ENCODE results near the gene ZFYVE9.

Gene ZFYVE9

GRCh38 chr1:52385376-52385775, 243.5 kb downstream of the ZFYVE9 start:
- no peak overlapping the region for H3K4me3 ChIP-seq (ENCODE audit: low read depth, low read length)
- no peak for DNase-seq (ENCODE audit: low read depth)
- TF ChIP-seq MAX (IDR thresholded peaks at IDR 0.05; ENCODE audit: low read depth, low read length) = no peak
- TF ChIP-seq POLR2A (IDR thresholded peaks at IDR 0.05; ENCODE audit: extremely low read depth, insufficient read length) = no peak
- no peak for TF ChIP-seq MYC (IDR thresholded peaks at IDR 0.05; ENCODE audit: low read depth, low read length)
- TF ChIP-seq CTCF (IDR thresholded peaks at IDR 0.05; ENCODE audit: low read depth, low read length) = no peak

GRCh38 chr1:52386458-52386857, 244.6 kb downstream of the ZFYVE9 start:
- H3K4me3 ChIP-seq (ENCODE audit: low read depth, low read length) = no peak overlapping the region
- no peak for DNase-seq (ENCODE audit: low read depth)
- no peak for TF ChIP-seq POLR2A (IDR thresholded peaks at IDR 0.05; ENCODE audit: extremely low read depth, insufficient read length)

- TF ChIP-seq MYC (IDR thresholded peaks at IDR 0.05; ENCODE audit: low read depth, low read length) (no peak), CTCF (IDR thresholded peaks at IDR 0.05; ENCODE audit: low read depth, low read length) (no peak), POLR2A (IDR thresholded peaks at IDR 0.05; ENCODE audit: extremely low read depth, insufficient read length) (no peak), MAX (IDR thresholded peaks at IDR 0.05; ENCODE audit: low read depth, low read length) (no peak)
Observed at GRCh38 chr1:52393174-52393573, 251.3 kb downstream of the ZFYVE9 start.

More at GRCh38 chr1:52393174-52393573, 251.3 kb downstream of the ZFYVE9 start:
- no peak for DNase-seq (ENCODE audit: low read depth)
- H3K4me3 ChIP-seq (ENCODE audit: low read depth, low read length) = no peak overlapping the region

All from NB4 (cell line).